ENCODE measurements around the gene PCGF3. TPM values are rescaled to one million over a fixed set of nuclear protein-coding genes. Genes with fewer than 3 reads are reported as not detected.
"Not testable (repeated sequence)": the region's sequence is repeated elsewhere in the genome, so short reads cannot be mapped to it uniquely, and the experiment has no call there.

Gene PCGF3
- total RNA-seq, 1 experiment from 2014 or later = 83.9 TPM

- Histone ChIP-seq H3K27me3 (replicated peaks; ENCODE audit: insufficient read depth, low read depth, low read length, poor library complexity) (no peaks in the 10 kb centered on the region), H3K4me1 (ENCODE audit: insufficient read depth, low read length, poor library complexity, severe bottlenecking) (no peaks in the 10 kb centered on the region), H3K27ac (ENCODE audit: low read depth, low read length, poor library complexity, severe bottlenecking) (no peak overlapping the region), H3K4me3 (ENCODE audit: low read depth, low read length, poor library complexity, severe bottlenecking) (no peak overlapping the region), H3K36me3 (ENCODE audit: insufficient read depth, low read length, poor library complexity, severe bottlenecking) (peaks cover 64% of the 10 kb centered on the region), H3K9me3 (ENCODE audit: low read depth, low read length, poor library complexity, severe bottlenecking) (no peaks in the 10 kb centered on the region)
- ChIA-PET POLR2A (ENCODE audit: low non-redundant PET) (no interaction called here), CTCF (no interaction called here)
- TF ChIP-seq EZH2 (IDR thresholded peaks at IDR 0.05; ENCODE audit: borderline replicate concordance, low read depth, low read length, poor library complexity, severe bottlenecking) (no peak), CTCF (conservative IDR thresholded peaks at IDR 0.05; ENCODE audit: low read depth, low read length) (no peak)
- no TSS peak for BruUV-seq (replicated peaks)
- no peak for DNase-seq (ENCODE audit: low spot score)
- intact Hi-C loops (cut with micrococcal nuclease; ENCODE audit: unreplicated experiment) = no loop called here
Measured at GRCh38 chr4:773214-773613, 67.6 kb downstream of the PCGF3 start.

GRCh38 chr4:774419-775092, 68.9 kb downstream of the PCGF3 start:
- intact Hi-C loops (cut with micrococcal nuclease; ENCODE audit: unreplicated experiment); POLR2A ChIA-PET (ENCODE audit: low non-redundant PET); DNase-seq (ENCODE audit: low spot score); H3K27me3 ChIP-seq (replicated peaks; ENCODE audit: insufficient read depth, low read depth, low read length, poor library complexity); H3K4me1 ChIP-seq (ENCODE audit: insufficient read depth, low read length, poor library complexity, severe bottlenecking); H3K9me3 ChIP-seq (ENCODE audit: low read depth, low read length, poor library complexity, severe bottlenecking); H3K27ac ChIP-seq (ENCODE audit: low read depth, low read length, poor library complexity, severe bottlenecking); BruUV-seq (replicated peaks); H3K4me3 ChIP-seq (ENCODE audit: low read depth, low read length, poor library complexity, severe bottlenecking): not testable (repeated sequence)
- CTCF ChIA-PET = interaction anchor here (0.7 kb wide), 1 partner anchor 101 kb away, joined by 3 read pairs; the partner anchor contains the start of gene ATP5ME
- peaks cover 64% of the 10 kb centered on the region for H3K36me3 ChIP-seq (ENCODE audit: insufficient read depth, low read length, poor library complexity, severe bottlenecking)

- DNase-seq (ENCODE audit: low spot score); H3K9me3 ChIP-seq (ENCODE audit: low read depth, low read length, poor library complexity, severe bottlenecking); BruUV-seq (replicated peaks); H3K27ac ChIP-seq (ENCODE audit: low read depth, low read length, poor library complexity, severe bottlenecking); CTCF ChIA-PET; POLR2A ChIA-PET (ENCODE audit: low non-redundant PET); intact Hi-C loops (cut with micrococcal nuclease; ENCODE audit: unreplicated experiment); H3K4me3 ChIP-seq (ENCODE audit: low read depth, low read length, poor library complexity, severe bottlenecking); H3K27me3 ChIP-seq (replicated peaks; ENCODE audit: insufficient read depth, low read depth, low read length, poor library complexity): not testable (repeated sequence)
- H3K36me3 ChIP-seq (ENCODE audit: insufficient read depth, low read length, poor library complexity, severe bottlenecking) = peaks cover 64% of the 10 kb centered on the region
- peaks cover 13% of the 10 kb centered on the region for H3K4me1 ChIP-seq (ENCODE audit: insufficient read depth, low read length, poor library complexity, severe bottlenecking)
Measured at GRCh38 chr4:775485-775884, 69.9 kb downstream of the PCGF3 start.

- TF ChIP-seq EZH2 (IDR thresholded peaks at IDR 0.05; ENCODE audit: borderline replicate concordance, low read depth, low read length, poor library complexity, severe bottlenecking) = no peak
- no peak for TF ChIP-seq CTCF (conservative IDR thresholded peaks at IDR 0.05; ENCODE audit: low read depth, low read length)
- DNase-seq (ENCODE audit: low spot score) = no peak
Measured at GRCh38 chr4:776743-777441, 71.3 kb downstream of the PCGF3 start.

More at GRCh38 chr4:776743-777441, 71.3 kb downstream of the PCGF3 start:
- intact Hi-C loops (cut with micrococcal nuclease; ENCODE audit: unreplicated experiment) = no loop called here
- POLR2A ChIA-PET (ENCODE audit: low non-redundant PET) = no interaction called here
- Histone ChIP-seq H3K4me3 (ENCODE audit: low read depth, low read length, poor library complexity, severe bottlenecking) (no peak overlapping the region), H3K27ac (ENCODE audit: low read depth, low read length, poor library complexity, severe bottlenecking) (no peak overlapping the region), H3K36me3 (ENCODE audit: insufficient read depth, low read length, poor library complexity, severe bottlenecking) (peaks cover 66% of the 10 kb centered on the region), H3K27me3 (replicated peaks; ENCODE audit: insufficient read depth, low read depth, low read length, poor library complexity) (no peaks in the 10 kb centered on the region), H3K4me1 (ENCODE audit: insufficient read depth, low read length, poor library complexity, severe bottlenecking) (peaks cover 13% of the 10 kb centered on the region), H3K9me3 (ENCODE audit: low read depth, low read length, poor library complexity, severe bottlenecking) (no peaks in the 10 kb centered on the region)
- BruUV-seq (replicated peaks) = no TSS peak
- CTCF ChIA-PET = no interaction called here

Measured in A673 (cell line).